Measurements from ENCODE around the gene ADGRD1.

ADGRD1 gene

GRCh38 chr12:131018019-131018620, 64.4 kb downstream of the ADGRD1 start:
- Histone ChIP-seq H3K79me1 (ENCODE audit: low read depth, low read length) (no peaks in the 10 kb centered on the region), H3K23ac (ENCODE audit: low read depth, low read length, poor library complexity) (peak overlapping the region; percentile 17), H4K91ac (ENCODE audit: low read depth, low read length, poor library complexity) (peak overlapping the region; percentile 83), H3K9ac (ENCODE audit: low read depth, low read length, poor library complexity) (no peak overlapping the region), H3K4ac (ENCODE audit: low read length) (peak overlapping the region; percentile 46), H3K9me3 (replicated peaks in 1 of 2; ENCODE audit: control insufficient read depth in 2 of 2, insufficient read depth in 1 of 2, low read depth in 1 of 2, low read length in 2 of 2) (peaks cover 0 to 4% of the 10 kb centered on the region in 2 donors), H2AFZ (ENCODE audit: low read length) (no peak overlapping the region), H3K14ac (ENCODE audit: low read length) (peak overlapping the region; percentile 99), H3K4me1 (ENCODE audit: control insufficient read depth in 2 of 2, insufficient read depth in 1 of 2, low read depth in 1 of 2, low read length in 2 of 2) (peaks cover 0 to 2% of the 10 kb centered on the region in 2 donors), H2BK15ac (ENCODE audit: low read length) (no peak overlapping the region), H3K27ac (replicated peaks; ENCODE audit: low read length) (no peak overlapping the region), H3K4me3 (ENCODE audit: low read length in 2 of 2) (peak overlapping the region in 1 of 2 donors; percentile 15), H2BK12ac (ENCODE audit: low read length) (peak overlapping the region; percentile 97), H2AK5ac (ENCODE audit: low read depth, low read length) (peak overlapping the region; percentile 89), H3K18ac (ENCODE audit: low read length) (peak overlapping the region; percentile 85), H3K27me3 (ENCODE audit: control insufficient read depth in 3 of 3, insufficient read depth in 3 of 3, low read depth in 1 of 3, low read length in 3 of 3) (peaks cover 0 to 36% (median 3%) of the 10 kb centered on the region in 3 experiments), H2BK5ac (ENCODE audit: low read length) (no peak overlapping the region), H3K4me2 (ENCODE audit: insufficient read depth, low read length, poor library complexity, severe bottlenecking) (no peak overlapping the region), H2BK120ac (ENCODE audit: low read depth, low read length) (no peak overlapping the region), H4K8ac (ENCODE audit: low read depth, low read length) (no peak overlapping the region), H3K36me3 (replicated peaks in 1 of 2; ENCODE audit: control insufficient read depth in 2 of 2, insufficient read depth in 2 of 2, low read length in 2 of 2) (no peaks in the 10 kb centered on the region)
- DNase-seq (ENCODE audit: low spot score): no peak
- no CpG with 5 or more reads among the region's 28 CpGs for WGBS, 2 donors (ENCODE audit: extremely low coverage in 2 of 2, insufficient read length in 2 of 2, insufficient replicate concordance in 1 of 2)

GRCh38 chr12:131018808-131019397, 65.2 kb downstream of the ADGRD1 start:
- no peaks in the 10 kb centered on the region for H3K79me1 ChIP-seq (ENCODE audit: low read depth, low read length)
- no peak overlapping the region for H4K91ac ChIP-seq (ENCODE audit: low read depth, low read length, poor library complexity)
- no peak overlapping the region for H3K23ac ChIP-seq (ENCODE audit: low read depth, low read length, poor library complexity)
- no peak overlapping the region for H3K27ac ChIP-seq (replicated peaks; ENCODE audit: low read length)
- peaks cover 0 to 2% of the 10 kb centered on the region in 2 donors for H3K4me1 ChIP-seq (ENCODE audit: control insufficient read depth in 2 of 2, insufficient read depth in 1 of 2, low read depth in 1 of 2, low read length in 2 of 2)
- H2AFZ ChIP-seq (ENCODE audit: low read length): no peak overlapping the region
- no peak overlapping the region for H2BK12ac ChIP-seq (ENCODE audit: low read length)
- no CpG with 5 or more reads among the region's 16 CpGs for WGBS, 2 donors (ENCODE audit: extremely low coverage in 2 of 2, insufficient read length in 2 of 2, insufficient replicate concordance in 1 of 2)
- H2BK15ac ChIP-seq (ENCODE audit: low read length): no peak overlapping the region
- H4K8ac ChIP-seq (ENCODE audit: low read depth, low read length): no peak overlapping the region
- H3K9me3 ChIP-seq (replicated peaks in 1 of 2; ENCODE audit: control insufficient read depth in 2 of 2, insufficient read depth in 1 of 2, low read depth in 1 of 2, low read length in 2 of 2): peaks cover 0 to 4% of the 10 kb centered on the region in 2 donors
- DNase-seq (ENCODE audit: low spot score): no peak
- H3K14ac ChIP-seq (ENCODE audit: low read length): no peak overlapping the region
- no peaks in the 10 kb centered on the region for H3K36me3 ChIP-seq (replicated peaks in 1 of 2; ENCODE audit: control insufficient read depth in 2 of 2, insufficient read depth in 2 of 2, low read length in 2 of 2)
- H2AK5ac ChIP-seq (ENCODE audit: low read depth, low read length): no peak overlapping the region
- peaks cover 0 to 36% (median 3%) of the 10 kb centered on the region in 3 experiments for H3K27me3 ChIP-seq (ENCODE audit: control insufficient read depth in 3 of 3, insufficient read depth in 3 of 3, low read depth in 1 of 3, low read length in 3 of 3)
- no peak overlapping the region for H2BK120ac ChIP-seq (ENCODE audit: low read depth, low read length)
- H3K4me3 ChIP-seq (ENCODE audit: low read length in 2 of 2): no peak overlapping the region
- no peak overlapping the region for H3K4ac ChIP-seq (ENCODE audit: low read length)
- peak overlapping the region; percentile 29 for H3K18ac ChIP-seq (ENCODE audit: low read length)
- H3K9ac ChIP-seq (ENCODE audit: low read depth, low read length, poor library complexity): no peak overlapping the region
- H2BK5ac ChIP-seq (ENCODE audit: low read length): no peak overlapping the region
- H3K4me2 ChIP-seq (ENCODE audit: insufficient read depth, low read length, poor library complexity, severe bottlenecking): no peak overlapping the region

- Histone ChIP-seq H2BK120ac (ENCODE audit: low read depth, low read length) (peak overlapping the region; percentile 57), H3K14ac (ENCODE audit: low read length) (peak overlapping the region; percentile 66), H3K4me1 (ENCODE audit: control insufficient read depth in 2 of 2, insufficient read depth in 1 of 2, low read depth in 1 of 2, low read length in 2 of 2) (peaks cover 0 to 2% of the 10 kb centered on the region in 2 donors), H4K91ac (ENCODE audit: low read depth, low read length, poor library complexity) (no peak overlapping the region), H4K8ac (ENCODE audit: low read depth, low read length) (no peak overlapping the region), H3K4me2 (ENCODE audit: insufficient read depth, low read length, poor library complexity, severe bottlenecking) (no peak overlapping the region), H3K36me3 (replicated peaks in 1 of 2; ENCODE audit: control insufficient read depth in 2 of 2, insufficient read depth in 2 of 2, low read length in 2 of 2) (no peaks in the 10 kb centered on the region), H2AK5ac (ENCODE audit: low read depth, low read length) (peak overlapping the region; percentile 94), H3K4ac (ENCODE audit: low read length) (no peak overlapping the region), H3K9ac (ENCODE audit: low read depth, low read length, poor library complexity) (no peak overlapping the region), H2AFZ (ENCODE audit: low read length) (no peak overlapping the region), H3K27me3 (ENCODE audit: control insufficient read depth in 3 of 3, insufficient read depth in 3 of 3, low read depth in 1 of 3, low read length in 3 of 3) (peaks cover 0 to 42% (median 3%) of the 10 kb centered on the region in 3 experiments), H3K27ac (replicated peaks; ENCODE audit: low read length) (no peak overlapping the region), H3K79me1 (ENCODE audit: low read depth, low read length) (no peaks in the 10 kb centered on the region), H3K4me3 (ENCODE audit: low read length in 2 of 2) (no peak overlapping the region), H3K23ac (ENCODE audit: low read depth, low read length, poor library complexity) (peak overlapping the region; percentile 70), H2BK12ac (ENCODE audit: low read length) (peak overlapping the region; percentile 52), H3K9me3 (replicated peaks in 1 of 2; ENCODE audit: control insufficient read depth in 2 of 2, insufficient read depth in 1 of 2, low read depth in 1 of 2, low read length in 2 of 2) (peaks cover 0 to 4% of the 10 kb centered on the region in 2 donors), H2BK5ac (ENCODE audit: low read length) (peak overlapping the region; percentile 80), H2BK15ac (ENCODE audit: low read length) (peak overlapping the region; percentile 94), H3K18ac (ENCODE audit: low read length) (peak overlapping the region; percentile 86)
- no peak for DNase-seq (ENCODE audit: low spot score)
- WGBS, 2 donors (ENCODE audit: extremely low coverage in 2 of 2, insufficient read length in 2 of 2, insufficient replicate concordance in 1 of 2): no CpG with 5 or more reads among the region's 13 CpGs
Observed at GRCh38 chr12:131020326-131021153, 66.8 kb downstream of the ADGRD1 start.

- Histone ChIP-seq H3K9me3 (replicated peaks in 1 of 2; ENCODE audit: control insufficient read depth in 2 of 2, insufficient read depth in 1 of 2, low read depth in 1 of 2, low read length in 2 of 2) (peaks cover 0 to 4% of the 10 kb centered on the region in 2 donors), H3K4ac (ENCODE audit: low read length) (no peak overlapping the region), H2AFZ (ENCODE audit: low read length) (no peak overlapping the region), H4K91ac (ENCODE audit: low read depth, low read length, poor library complexity) (no peak overlapping the region), H3K27me3 (ENCODE audit: control insufficient read depth in 3 of 3, insufficient read depth in 3 of 3, low read depth in 1 of 3, low read length in 3 of 3) (peaks cover 0 to 42% (median 3%) of the 10 kb centered on the region in 3 experiments), H2BK15ac (ENCODE audit: low read length) (no peak overlapping the region), H3K4me1 (ENCODE audit: control insufficient read depth in 2 of 2, insufficient read depth in 1 of 2, low read depth in 1 of 2, low read length in 2 of 2) (peaks cover 0 to 2% of the 10 kb centered on the region in 2 donors), H4K8ac (ENCODE audit: low read depth, low read length) (no peak overlapping the region), H3K36me3 (replicated peaks in 1 of 2; ENCODE audit: control insufficient read depth in 2 of 2, insufficient read depth in 2 of 2, low read length in 2 of 2) (no peaks in the 10 kb centered on the region), H3K18ac (ENCODE audit: low read length) (peak overlapping the region; percentile 20), H3K79me1 (ENCODE audit: low read depth, low read length) (no peaks in the 10 kb centered on the region), H3K23ac (ENCODE audit: low read depth, low read length, poor library complexity) (peak overlapping the region; percentile 25), H2BK5ac (ENCODE audit: low read length) (peak overlapping the region; percentile 60), H3K9ac (ENCODE audit: low read depth, low read length, poor library complexity) (no peak overlapping the region), H2AK5ac (ENCODE audit: low read depth, low read length) (no peak overlapping the region), H3K27ac (replicated peaks; ENCODE audit: low read length) (no peak overlapping the region), H3K14ac (ENCODE audit: low read length) (no peak overlapping the region), H2BK12ac (ENCODE audit: low read length) (no peak overlapping the region), H2BK120ac (ENCODE audit: low read depth, low read length) (no peak overlapping the region), H3K4me2 (ENCODE audit: insufficient read depth, low read length, poor library complexity, severe bottlenecking) (no peak overlapping the region), H3K4me3 (ENCODE audit: low read length in 2 of 2) (no peak overlapping the region)
- no peak for DNase-seq (ENCODE audit: low spot score)
- no CpG with 5 or more reads among the region's 20 CpGs for WGBS, 2 donors (ENCODE audit: extremely low coverage in 2 of 2, insufficient read length in 2 of 2, insufficient replicate concordance in 1 of 2)
Observed at GRCh38 chr12:131021154-131021541, 67.4 kb downstream of the ADGRD1 start.

Data from neuronal stem cell (in vitro differentiated cells).